GM18520 (cell line): ENCODE measurements around the gene TCF12.

Experiments used
- ATAC-seq: cut with Tn5 transposase; IDR thresholded peaks from one replicate; pipeline ENCODE4 v1.9.1; 2021; ENCODE audit not compliant: unreplicated experiment

The TCF12 gene

DNA sequence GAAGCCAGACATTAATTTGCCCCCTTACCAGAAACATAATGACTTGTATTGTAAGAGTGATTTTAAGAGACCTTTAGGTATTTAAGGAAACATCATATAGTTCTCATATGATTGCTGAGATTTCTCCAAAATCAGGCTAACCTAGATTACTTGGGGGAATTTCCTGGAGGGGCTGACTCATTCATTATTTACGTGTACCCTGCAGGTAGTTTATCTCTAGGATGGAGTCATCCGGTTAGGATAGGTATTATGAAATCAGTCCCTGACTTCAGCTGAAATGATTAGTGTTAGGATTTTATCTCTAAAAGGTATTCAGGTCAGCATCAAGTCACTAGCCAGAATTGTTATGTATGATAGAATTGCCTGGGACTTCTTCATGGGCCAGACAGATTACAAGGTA lies 97.5 kb downstream of the TCF12 start:
- ATAC-seq = no peak

DNA sequence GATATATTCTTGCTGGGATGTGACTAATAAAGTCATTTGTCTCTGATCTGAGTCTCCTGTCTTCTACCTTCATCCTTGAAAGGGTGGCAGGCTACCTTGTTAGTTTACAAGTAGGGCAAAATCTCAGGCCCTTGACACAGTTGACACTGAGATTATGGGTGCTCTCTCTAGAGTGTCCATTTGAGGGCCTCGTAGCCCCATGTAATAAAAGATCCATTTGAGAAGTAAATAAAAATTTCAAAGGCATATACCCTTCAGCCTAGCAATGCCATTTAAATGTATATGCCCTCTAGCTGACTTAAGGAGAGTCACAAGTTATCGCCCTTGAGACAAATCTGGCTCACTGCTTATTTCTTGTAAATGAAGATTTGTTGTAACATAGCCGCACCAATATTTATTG lies 98.6 kb downstream of the TCF12 start:
- no peak for ATAC-seq

DNA sequence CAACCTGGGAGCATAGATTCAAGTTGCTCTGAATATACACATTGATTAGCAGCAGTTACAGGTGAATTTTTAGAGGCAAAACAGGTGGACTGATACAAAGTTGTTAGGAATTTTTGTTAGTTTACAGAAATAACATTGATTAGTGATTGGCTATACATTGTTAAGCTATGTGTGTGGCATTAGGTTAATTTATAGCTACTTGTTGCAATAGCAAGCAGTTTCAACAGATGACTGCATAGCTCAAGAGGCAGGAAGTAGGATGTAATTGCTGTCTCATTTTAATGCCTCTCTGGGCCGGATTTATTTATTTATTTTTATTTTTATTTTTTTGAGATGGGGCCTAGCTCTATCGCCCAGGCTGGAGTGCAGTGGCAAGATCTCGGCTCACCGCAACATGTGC lies 99.7 kb downstream of the TCF12 start:
- ATAC-seq = no peak

DNA sequence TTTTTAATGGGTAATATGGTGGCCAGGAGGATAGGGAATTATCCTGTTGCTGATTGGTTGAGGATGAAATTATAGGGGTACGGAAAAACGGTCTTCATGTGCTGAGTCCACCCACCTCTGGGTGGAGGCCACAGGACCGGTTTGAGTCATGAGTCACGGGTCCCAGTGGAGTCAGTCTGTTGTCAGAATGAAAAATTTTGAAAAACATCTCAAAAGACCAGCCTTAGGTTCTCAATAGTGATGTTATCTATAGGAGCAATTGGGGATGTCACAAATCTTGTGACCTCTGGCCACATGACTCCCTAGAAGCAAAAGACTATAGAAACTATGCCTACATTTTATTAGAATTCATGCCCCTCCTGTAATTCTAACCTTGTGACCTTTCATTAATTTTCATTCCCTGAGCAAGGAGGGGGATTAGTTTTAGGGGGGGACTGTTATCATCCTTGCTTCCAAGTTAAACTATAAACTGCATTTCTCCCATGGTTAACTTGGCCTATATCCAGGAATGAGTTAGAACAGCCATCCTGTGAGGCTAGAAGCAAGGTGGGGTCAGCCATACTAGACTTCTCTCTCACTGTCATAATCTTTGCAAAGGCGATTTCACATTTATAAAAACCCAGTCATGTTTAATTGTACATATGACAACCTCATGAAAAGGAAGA lies 101.2 kb downstream of the TCF12 start:
- no peak for ATAC-seq

DNA sequence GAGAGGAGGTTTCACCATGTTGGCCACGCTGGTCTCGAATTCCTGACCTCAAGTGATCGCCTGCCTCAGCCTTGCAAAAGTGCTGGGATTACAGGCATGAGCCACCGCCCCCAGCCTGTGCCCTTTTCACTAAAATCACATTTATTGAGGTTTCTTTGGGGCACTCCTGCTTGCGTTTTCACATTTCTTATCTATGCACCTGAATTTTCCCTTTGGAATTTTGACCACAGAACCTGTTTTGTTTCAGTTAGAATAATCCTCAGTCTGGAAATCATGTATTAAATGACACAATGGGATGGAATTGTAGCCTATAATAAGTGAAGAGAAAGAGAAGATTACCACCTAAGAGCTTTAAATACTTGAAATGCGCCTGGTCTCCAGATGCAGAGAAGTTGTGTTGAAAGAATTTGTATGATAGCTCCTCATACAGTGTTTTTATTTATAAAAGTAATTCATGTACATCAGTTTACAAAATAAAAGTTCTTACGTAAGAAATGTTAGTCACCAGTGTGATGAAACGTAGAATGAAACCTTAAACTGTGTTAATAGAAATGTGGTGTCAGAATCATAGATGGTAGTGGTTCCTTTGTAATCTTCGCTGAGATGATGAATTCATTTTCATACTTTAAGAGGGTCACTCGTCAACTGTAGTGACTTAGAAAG lies 107.0 kb downstream of the TCF12 start:
- ATAC-seq = no peak

DNA sequence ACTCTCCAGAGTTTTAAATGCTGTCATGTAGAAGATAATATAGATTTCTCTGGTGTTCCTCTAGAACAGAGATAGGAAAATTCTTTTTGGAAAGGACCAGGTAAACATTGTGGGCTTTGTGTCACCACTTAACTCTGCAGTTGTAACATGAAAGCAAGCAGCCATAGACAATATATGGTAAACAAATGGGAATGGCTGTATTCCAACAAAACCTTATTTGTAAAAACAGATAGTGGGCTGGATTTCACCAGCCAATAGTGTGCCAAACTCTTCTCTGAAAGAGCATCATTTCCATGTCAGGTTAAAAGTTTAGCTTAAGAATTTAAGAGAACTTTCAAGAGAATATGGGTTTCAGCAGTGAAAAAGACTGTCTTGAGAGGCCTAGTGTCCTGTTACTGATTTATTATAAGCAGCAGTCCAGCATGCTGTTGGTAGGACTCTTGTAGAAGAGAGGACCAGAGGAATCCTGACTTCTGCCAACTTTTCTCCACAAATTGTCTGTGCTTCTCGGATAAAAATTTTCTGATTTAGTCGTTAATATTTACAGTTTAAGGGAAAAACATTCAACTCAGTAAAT lies 107.7 kb downstream of the TCF12 start:
- ATAC-seq = no peak

DNA sequence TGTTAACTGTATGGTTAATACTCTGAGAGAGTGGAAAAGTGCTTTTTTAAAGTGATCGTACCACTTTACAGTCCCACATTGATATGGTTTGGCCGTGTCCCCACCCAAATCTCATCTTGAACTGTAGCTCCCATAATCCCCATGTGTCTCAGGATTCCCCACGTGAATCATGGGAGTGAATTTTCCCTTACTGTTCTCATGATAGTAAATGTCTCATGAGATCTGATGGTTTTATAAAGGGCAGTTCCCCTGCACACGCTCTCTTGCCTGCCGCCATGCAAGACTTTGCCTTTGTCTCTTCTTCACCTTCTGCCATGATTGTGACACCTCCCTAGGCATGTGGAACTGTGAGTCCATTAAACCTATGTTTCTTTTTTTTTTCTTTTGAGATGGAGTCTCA lies 109.2 kb downstream of the TCF12 start:
- no peak for ATAC-seq

DNA sequence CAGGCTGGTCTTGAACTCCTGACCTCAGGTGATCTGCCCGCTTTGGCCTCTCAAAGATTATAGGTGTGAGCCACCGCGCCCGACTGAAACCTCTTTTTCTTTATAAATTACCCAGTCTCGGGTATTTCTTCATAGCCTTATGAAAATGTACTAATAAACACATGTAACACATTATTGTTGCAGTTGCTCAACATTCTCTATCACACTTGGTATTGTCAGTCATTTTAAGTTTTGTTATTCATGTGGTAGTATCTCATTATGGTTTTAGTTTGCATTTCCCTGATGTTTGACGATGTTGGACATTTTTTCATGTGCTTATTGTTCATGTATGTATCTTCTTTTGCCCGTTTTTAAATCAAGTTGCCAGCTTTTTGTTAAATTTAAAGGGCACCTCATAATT lies 109.7 kb downstream of the TCF12 start:
- ATAC-seq = no peak

DNA sequence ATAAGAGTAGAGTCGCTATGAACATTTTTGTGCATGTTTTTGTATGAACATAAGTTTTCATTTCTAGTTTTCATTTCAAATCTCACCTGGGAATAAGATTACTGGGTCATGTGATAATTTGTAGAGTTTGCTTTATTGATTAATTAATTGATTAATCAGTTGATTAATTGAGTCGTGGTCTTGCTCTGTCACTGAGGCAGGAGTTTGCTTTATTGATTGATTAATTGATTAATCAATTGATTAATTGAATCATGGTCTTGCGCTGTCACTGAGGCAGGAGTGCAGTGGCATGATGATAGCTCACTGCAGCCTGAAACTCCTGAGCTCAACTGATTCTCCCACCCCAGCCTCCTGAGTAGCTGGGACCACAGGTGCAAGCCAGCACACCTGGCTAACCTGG lies 111.6 kb downstream of the TCF12 start:
- no peak for ATAC-seq

DNA sequence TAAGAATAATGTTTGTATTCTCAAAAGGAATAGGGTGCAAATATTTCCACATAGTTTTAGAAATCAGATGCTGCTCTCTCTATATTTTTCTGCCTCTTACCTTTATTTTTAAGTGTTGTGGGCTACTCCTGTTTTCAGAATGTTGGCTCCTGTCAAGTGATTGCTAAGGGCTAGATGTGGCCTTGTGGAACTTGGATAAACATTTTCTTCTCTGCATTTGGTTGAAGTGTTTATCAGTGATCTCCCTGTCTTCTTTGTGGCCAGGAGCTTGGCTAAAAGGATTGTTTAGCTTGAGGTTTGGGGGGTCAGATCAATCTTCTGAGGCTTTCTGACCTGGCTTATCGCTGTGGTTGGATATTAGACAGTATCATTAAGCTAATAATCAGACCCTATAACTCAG lies 112.6 kb downstream of the TCF12 start:
- ATAC-seq = no peak

DNA sequence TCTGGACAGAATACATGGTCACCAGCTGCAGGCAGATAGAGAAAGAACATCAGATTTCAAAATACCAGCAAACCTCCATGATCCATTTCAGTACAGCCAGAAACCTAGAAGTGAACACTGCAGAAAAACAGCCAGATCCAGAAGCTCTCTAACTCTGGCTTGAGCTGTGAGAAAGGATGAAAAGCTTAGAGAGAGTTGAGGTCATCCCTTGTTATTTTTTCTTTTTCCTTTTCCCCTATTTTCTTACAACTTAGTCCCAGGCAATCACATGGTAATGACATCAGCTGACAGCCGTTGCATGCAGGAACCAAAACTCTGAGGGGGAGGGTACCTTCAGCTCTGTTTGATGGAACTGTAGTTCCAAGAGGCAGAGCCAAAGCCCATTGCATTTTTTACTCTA lies 113.2 kb downstream of the TCF12 start:
- no peak for ATAC-seq

DNA sequence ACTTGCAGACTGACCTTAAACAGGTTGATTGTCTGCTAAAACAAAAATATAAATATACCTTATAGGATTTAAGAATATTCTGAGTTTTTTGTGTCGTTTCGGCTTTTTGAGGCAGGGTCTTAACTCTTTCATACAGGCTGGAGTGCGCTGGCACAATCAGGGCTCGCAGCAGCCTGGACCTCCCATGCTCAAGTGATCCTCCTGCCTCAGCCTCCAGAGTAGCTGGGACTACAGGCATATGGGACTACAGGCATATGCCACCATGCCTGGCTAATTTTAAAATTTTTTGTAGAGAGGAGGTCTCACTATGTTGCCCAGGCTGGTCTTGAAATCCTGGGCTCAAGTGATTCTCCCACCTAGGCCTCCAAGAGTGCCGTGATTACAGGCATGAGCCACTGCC lies 113.9 kb downstream of the TCF12 start:
- no peak for ATAC-seq

DNA sequence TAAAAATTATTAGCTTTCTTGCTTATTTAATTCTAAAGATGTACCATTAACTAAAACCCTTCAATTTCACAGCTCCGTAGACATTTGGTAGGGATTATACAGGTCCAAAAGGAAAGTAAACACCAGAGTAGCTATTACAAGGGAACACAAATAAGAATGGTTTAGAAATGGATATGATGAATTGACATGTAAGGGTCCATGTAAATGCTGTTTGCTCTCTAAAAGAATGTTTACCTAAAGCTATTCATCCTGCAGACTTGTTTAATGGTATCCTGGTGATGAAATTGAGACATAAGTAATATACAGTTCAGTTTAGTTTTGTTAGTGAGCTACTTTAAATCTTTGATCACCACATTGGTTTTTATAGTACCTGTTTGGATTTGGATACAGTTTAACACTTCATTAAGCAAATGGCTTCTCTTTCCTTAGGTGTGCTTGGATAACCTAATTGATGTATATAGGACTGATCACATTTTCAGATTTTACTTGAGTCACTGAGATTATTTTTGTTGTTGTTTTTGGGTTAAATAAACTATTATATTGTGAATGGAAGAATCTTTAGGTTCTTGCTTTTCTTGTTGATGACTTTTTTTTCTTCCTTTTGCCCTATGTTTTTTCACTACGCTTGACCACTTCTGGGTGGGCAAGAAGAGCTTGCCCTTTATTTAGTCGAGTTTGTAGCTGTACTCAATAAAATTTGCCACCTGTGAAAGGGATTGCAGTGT lies 115.4 kb downstream of the TCF12 start:
- no peak for ATAC-seq

DNA sequence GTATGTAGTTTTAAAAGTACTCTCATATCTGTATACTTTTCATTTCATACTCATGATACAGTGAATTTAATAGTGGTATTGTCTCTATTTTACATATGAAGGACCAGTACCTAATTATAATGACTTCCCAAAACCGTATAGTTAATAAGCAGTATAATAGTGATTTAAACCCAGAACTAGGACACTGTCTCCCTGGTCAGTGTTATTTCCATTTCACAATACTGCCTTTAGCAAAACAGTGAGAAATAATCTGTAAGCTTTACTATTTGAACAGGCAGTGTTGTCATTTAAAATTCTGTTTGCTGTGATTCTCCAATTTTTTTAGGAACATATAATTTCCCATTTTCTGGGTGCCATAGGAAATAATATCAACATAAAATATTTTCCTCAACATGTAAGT lies 116.2 kb downstream of the TCF12 start:
- ATAC-seq = no peak

DNA sequence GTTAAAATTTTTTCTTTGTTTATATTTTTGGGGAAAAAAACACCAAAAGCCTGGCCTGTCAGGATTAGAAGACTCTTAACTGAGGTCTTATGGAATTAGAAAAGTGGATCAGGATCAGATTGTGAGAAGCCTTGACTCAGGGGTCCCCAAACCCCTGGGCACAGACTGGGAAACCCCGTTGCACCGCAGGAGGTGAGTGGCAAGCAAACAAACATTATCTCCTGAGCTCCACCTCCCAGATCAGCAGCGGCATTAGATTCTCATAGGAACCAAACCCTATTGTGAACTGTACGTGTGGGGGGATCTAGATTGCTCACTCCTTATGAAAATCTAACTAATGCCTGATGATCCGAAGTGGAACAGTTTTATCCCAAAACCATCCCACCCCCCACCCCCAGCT lies 117.2 kb downstream of the TCF12 start:
- no peak for ATAC-seq

DNA sequence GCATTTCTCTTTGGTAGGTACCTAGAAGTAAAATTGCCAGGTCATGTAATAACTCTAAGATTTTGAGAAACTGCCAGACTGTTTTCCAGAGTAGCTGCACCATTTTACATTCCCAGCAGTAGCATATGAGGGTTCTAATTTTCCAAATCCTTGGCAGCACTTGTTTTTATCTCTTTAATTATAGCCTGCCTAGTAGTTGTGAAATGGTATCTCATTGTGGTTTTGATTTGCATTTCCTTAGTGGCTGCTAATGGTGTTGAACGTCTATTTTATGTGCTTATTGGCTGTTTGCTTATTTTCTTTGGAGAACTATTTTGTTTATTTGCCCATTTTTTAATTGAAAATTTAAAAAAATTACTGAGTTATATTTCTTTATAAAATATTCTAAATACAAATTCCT lies 117.9 kb downstream of the TCF12 start:
- ATAC-seq = no peak

DNA sequence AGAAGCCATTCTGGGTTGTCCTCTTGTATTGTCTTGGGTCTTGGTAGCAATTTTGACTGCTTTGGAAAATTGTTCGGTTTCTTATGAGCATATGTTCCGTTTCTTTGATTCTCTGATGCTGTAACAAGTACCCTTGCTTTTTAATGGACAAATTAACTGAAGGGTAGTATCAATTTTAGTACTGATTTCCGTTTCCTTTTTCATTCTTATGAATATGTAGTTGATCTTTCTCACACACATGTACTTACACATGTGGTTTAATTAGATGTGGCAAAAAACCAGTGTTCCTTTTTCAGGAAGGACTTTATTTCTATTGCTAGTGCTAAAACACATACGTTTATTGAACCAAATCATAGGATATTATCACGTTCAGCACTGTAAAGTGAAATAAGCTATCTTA lies 119.1 kb downstream of the TCF12 start:
- ATAC-seq = no peak

DNA sequence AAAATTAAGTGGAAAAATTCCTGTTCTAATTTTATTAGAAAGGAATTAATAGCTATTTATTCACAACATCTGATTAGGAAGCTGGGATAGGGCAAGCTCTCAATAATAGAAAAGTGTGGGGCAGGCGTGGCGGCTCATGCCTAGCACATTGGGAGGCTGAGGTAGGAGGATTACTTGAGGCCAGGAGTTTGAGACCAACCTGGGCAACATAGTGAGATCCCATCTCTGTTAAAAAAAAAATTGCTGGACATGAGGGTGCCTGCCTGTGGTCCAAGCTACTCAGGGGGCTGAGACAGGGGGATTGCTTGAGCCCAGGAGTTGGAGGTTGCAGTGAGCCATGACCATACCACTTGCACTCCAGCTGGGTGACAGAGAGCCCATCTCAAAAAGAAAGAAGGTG lies 119.6 kb downstream of the TCF12 start:
- no peak for ATAC-seq

DNA sequence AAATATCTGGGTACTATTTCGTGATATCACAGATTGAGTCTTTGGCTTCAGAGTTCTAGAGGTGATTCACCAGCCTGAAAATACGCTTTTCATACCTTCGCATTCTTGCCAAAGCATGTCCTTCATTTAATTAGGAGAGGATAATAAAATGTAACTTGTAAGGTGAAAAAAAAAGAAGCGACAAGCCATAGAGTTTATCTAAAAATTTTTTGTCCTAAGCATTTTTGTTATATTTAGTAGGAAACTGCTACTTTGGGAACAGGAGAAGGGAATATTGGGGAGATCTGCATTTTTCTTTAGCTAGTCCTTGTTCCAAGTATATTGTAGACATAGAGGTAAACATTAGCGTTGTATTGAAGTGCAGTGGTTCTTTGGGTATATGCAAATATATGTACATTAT lies 120.1 kb downstream of the TCF12 start:
- no peak for ATAC-seq

DNA sequence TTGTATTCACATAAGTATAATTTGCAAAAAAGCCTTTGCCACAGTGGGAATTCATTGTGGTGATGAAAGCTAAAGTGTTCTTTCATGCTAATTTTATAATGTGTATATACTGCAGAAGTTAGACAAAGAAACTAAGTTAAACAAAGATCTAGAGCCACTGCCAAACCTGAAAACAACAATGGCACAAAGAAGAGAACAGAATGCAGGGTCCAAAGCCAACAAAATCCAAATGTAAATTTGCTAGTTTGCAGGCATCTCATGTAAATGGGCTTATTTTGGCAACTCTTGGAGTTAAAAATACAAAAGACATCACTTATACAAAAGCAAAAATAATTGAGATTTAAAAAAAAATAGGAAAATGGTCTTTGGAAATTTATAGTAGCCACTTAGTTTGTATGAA lies 123.0 kb downstream of the TCF12 start:
- no peak for ATAC-seq

DNA sequence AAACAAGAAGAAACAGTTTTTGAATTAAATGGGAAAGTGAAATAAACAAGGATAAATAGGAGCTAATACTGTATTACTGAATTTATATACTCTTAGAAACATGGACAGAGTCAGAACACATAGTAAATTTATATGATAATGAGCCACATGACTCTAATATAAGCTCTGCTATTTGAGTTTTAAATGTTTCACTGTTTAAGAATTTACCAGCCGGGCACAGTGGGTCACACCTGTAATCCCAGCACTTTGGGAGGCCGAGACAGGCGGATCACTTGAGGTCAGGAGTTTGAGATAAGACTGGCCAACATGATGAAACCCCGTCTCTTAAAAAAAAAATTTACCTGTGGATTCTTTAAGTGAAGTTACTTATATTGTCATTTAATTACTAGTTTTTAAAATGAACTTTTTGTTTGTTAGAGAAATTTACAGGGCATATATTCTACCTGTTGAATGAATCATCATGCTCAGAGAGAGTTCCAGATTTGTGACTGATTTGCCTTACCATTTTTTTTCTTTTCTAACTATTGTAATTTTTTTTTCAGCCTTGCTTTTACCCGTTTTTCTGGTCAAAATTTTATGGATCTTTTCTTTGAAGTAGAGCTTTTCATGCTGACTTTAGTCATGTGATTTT lies 125.7 kb downstream of the TCF12 start:
- no peak for ATAC-seq

DNA sequence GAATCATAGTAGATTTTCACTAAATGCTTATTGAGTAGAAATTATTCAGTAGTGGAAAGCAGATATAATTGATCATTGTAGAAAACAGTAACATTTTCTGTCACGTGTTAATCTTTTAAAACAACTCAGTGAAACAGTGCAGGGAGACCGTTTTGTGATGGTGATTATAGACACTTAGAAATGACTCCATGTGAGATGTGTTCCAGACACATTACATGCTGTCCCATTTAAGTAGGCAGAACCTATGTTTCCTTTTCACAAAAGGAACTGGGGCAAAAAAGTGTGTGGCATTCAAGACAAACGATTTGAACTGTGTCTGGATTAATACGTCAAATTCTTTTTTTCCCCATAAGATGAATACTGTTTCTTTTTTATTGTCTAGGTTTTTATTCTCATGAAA lies 126.5 kb downstream of the TCF12 start:
- no peak for ATAC-seq
